Esophagus squamous epithelium (tissue), 4 donors: ENCODE measurements around the gene COQ10B.

Experiments
- POLR2A ChIP-seq, 4 donors: fragments of 450-650 bp; IDR thresholded peaks; one replicate each; pipeline ENCODE4 v1.6.1; 2017; ENCODE audit warnings: antibody characterized with exemption in 4 of 4, mild to moderate bottlenecking in 4 of 4, moderate library complexity in 3 of 4
- TF ChIP-seq, protein P1 (sequence below), 6 experiments: fragments of 450-650 bp in 4 of 6; fragments of 200-600 bp in 2 of 6; sonication (generic) in 2 of 6; IDR thresholded peaks; one replicate each; pipeline ENCODE4 v1.5.1; 2016 to 2019; ENCODE audit warnings: antibody characterized with exemption in 6 of 6, mild to moderate bottlenecking in 4 of 6, moderate library complexity in 4 of 6

DNA sequence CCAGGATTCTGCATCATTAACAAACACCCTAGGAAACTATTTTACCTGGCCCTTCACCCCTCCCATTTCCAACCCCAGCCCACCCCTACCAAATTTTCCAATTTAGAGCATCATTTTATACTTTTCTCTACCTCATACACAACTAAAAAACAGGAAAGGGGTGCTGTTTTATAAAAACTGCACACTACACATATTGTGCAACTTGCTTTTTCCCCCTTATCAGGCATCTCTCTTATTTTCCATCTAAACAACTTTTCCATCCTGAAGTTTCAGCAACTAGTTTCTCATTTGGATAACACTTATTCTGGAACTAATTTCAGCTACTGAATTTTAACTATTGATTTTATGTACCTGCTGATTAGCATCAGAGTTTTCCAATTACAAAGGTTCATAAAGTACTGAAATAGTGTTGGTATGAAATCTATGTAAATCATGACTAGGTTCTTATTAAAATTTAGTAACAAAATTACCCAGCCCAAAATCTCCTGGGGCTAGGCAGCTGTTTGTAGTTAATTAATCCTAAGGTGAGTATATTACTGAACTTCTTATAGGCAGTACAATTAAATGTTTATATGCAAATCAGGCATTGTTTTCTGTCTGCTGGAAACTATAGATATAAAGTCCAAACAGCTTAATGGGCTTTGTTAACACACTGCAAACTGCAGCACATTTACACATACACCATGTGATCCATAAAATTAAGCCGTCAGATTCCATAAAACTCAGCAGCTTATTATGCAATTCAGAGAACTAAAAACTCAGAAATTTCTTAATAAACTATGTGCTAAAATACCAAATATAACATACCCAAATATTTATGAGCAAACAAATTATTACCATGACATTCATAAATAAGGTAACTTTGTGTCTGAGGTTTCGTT, 26.4 kb upstream of the COQ10B start:
- TF ChIP-seq, protein P1, sequence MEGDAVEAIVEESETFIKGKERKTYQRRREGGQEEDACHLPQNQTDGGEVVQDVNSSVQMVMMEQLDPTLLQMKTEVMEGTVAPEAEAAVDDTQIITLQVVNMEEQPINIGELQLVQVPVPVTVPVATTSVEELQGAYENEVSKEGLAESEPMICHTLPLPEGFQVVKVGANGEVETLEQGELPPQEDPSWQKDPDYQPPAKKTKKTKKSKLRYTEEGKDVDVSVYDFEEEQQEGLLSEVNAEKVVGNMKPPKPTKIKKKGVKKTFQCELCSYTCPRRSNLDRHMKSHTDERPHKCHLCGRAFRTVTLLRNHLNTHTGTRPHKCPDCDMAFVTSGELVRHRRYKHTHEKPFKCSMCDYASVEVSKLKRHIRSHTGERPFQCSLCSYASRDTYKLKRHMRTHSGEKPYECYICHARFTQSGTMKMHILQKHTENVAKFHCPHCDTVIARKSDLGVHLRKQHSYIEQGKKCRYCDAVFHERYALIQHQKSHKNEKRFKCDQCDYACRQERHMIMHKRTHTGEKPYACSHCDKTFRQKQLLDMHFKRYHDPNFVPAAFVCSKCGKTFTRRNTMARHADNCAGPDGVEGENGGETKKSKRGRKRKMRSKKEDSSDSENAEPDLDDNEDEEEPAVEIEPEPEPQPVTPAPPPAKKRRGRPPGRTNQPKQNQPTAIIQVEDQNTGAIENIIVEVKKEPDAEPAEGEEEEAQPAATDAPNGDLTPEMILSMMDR (IDR thresholded peaks at IDR 0.05), result no peak
- TF ChIP-seq POLR2A (IDR thresholded peaks at IDR 0.05), result no peak
